Caco-2 (cell line): ENCODE results near the gene SLC38A2. TPM values are rescaled to one million over a fixed set of nuclear protein-coding genes. Genes with fewer than 3 reads are reported as not detected.

ENCODE experiments used
- BruUV-seq: library from RNA; stranded (reverse); fragments of 400-500 nt; replicated peaks from 2 replicates; lab custom pipeline; 2021; lab: Mats Ljungman, UMichigan
- CTCF ChIA-PET: fragments of 300-600 bp; sonication (Branson Sonifier 250); formaldehyde crosslinking; loops from one replicate; lab custom pipeline; 2022; ENCODE audit warnings: antibody characterized with exemption; lab: Charles Lee
- POLR2A ChIA-PET: fragments of 300-600 bp; sonication (Branson Sonifier 250); formaldehyde crosslinking; loops from one replicate; lab custom pipeline; 2022; ENCODE audit warnings: antibody characterized with exemption; lab: Charles Lee
- DNase-seq, 2 experiments: peaks; one replicate each; pipeline versions ENCODE4 v3.0.0 to v3.0.0-alpha.2; 2020 to 2022
- H3K27me3 ChIP-seq: replicated peaks from 2 replicates; pipeline ENCODE4 v1.6.0; 2011; ENCODE audit warnings: low read length; ENCODE audit not compliant: control insufficient read depth, insufficient read depth
- H3K36me3 ChIP-seq: 2 replicates; pipeline ENCODE4 v1.5.1; 2011; ENCODE audit warnings: low read length; ENCODE audit not compliant: control insufficient read depth, insufficient read depth
- H3K4me1 ChIP-seq: fragments of 250-450 bp; sonication (Bioruptor Pico); 2 replicates; pipeline ENCODE4 v1.5.1; 2020; ENCODE audit warnings: mild to moderate bottlenecking
- H3K4me3 ChIP-seq: 2 replicates; pipeline ENCODE4 v1.5.1; 2011; ENCODE audit warnings: low read depth, mild to moderate bottlenecking, control low read depth, low read length
- H3K9me3 ChIP-seq: fragments of 250-450 bp; sonication (Bioruptor Pico); 2 replicates; pipeline ENCODE4 v1.5.1; 2020; ENCODE audit warnings: mild to moderate bottlenecking, moderate library complexity
- H3K27ac Mint-ChIP-seq: one replicate; pipeline ENCODE4 v1.8.0; 2022; ENCODE audit warnings: mixed read lengths; ENCODE audit not compliant: unreplicated experiment
- H3K27me3 Mint-ChIP-seq: one replicate; pipeline ENCODE4 v1.8.0; 2022; ENCODE audit warnings: mixed read lengths; ENCODE audit not compliant: insufficient read depth, unreplicated experiment
- H3K36me3 Mint-ChIP-seq: one replicate; pipeline ENCODE4 v1.8.0; 2022; ENCODE audit warnings: mild to moderate bottlenecking, mixed read lengths; ENCODE audit not compliant: insufficient read depth, unreplicated experiment
- H3K4me1 Mint-ChIP-seq: one replicate; pipeline ENCODE4 v1.8.0; 2022; ENCODE audit warnings: low read depth, mixed read lengths; ENCODE audit not compliant: unreplicated experiment
- H3K4me3 Mint-ChIP-seq: one replicate; pipeline ENCODE4 v1.8.0; 2022; ENCODE audit warnings: mild to moderate bottlenecking, moderate library complexity, mixed read lengths; ENCODE audit not compliant: unreplicated experiment
- H3K9me3 Mint-ChIP-seq: one replicate; pipeline ENCODE4 v1.8.0; 2022; ENCODE audit warnings: mixed read lengths; ENCODE audit not compliant: unreplicated experiment
- CTCF ChIP-seq, 2 experiments: fragments of 200-600 bp in 1 of 2; IDR thresholded peaks; 1 replicate in 1 of 2; 2 replicates in 1 of 2; pipeline versions ENCODE4 v1.5.1 to v1.8.0; 2011 to 2022; ENCODE audit warnings: antibody characterized with exemption in 1 of 2, control low read depth in 1 of 2, inconsistent platforms in 1 of 2, low read depth in 1 of 2, low read length in 1 of 2, mild to moderate bottlenecking in 1 of 2, moderate library complexity in 1 of 2; ENCODE audit not compliant: insufficient read depth in 1 of 2, severe bottlenecking in 1 of 2, unreplicated experiment in 1 of 2
- intact Hi-C: fragments of 100-400 bp; cut with micrococcal nuclease; formaldehyde crosslinking; loops from one replicate; pipeline ENCODE4 v1.10.0; 2022; ENCODE audit not compliant: unreplicated experiment
- total RNA-seq: library from RNA; stranded (reverse); gene quantifications from 2 replicates; pipeline ENCODE4 v1.2.3, GENCODE V29; 2022

SLC38A2 gene
- total RNA-seq, 1 experiment from 2014 or later = 331 TPM

- no peaks in the 10 kb centered on the region for H3K36me3 Mint-ChIP-seq
- BruUV-seq = no TSS peak
- no peaks in the 10 kb centered on the region for H3K36me3 ChIP-seq
- no peak overlapping the region for H3K27ac Mint-ChIP-seq
- CTCF ChIA-PET = no interaction called here
- no peaks in the 10 kb centered on the region for H3K27me3 ChIP-seq
- no peaks in the 10 kb centered on the region for H3K9me3 Mint-ChIP-seq
- H3K4me3 Mint-ChIP-seq = no peak overlapping the region
- intact Hi-C loops = no loop called here
- H3K4me1 Mint-ChIP-seq = peaks cover 3% of the 10 kb centered on the region
- H3K4me3 ChIP-seq = no peak overlapping the region
- no peaks in the 10 kb centered on the region for H3K27me3 Mint-ChIP-seq
- no peak for TF ChIP-seq CTCF (IDR thresholded peaks at IDR 0.05; ENCODE audit: insufficient read depth in 1 of 2, low read depth in 1 of 2, low read length in 1 of 2, severe bottlenecking in 1 of 2, unreplicated experiment in 1 of 2)
- POLR2A ChIA-PET = no interaction called here
- no peak for DNase-seq
- H3K9me3 ChIP-seq = no peaks in the 10 kb centered on the region
- no peaks in the 10 kb centered on the region for H3K4me1 ChIP-seq
These were observed 35.9 kb upstream of the SLC38A2 start for GRCh38 chr12:46408441-46408840.

- no peak overlapping the region for H3K4me3 ChIP-seq
- H3K4me3 Mint-ChIP-seq = no peak overlapping the region
- H3K27me3 ChIP-seq = no peaks in the 10 kb centered on the region
- H3K27me3 Mint-ChIP-seq = no peaks in the 10 kb centered on the region
- POLR2A ChIA-PET = no interaction called here
- TF ChIP-seq CTCF (IDR thresholded peaks at IDR 0.05; ENCODE audit: insufficient read depth in 1 of 2, low read depth in 1 of 2, low read length in 1 of 2, severe bottlenecking in 1 of 2, unreplicated experiment in 1 of 2) = no peak
- CTCF ChIA-PET = interaction anchor here (0.7 kb wide), 1 partner anchor 24 kb away, joined by 3 read pairs; no protein-coding TSS in a partner anchor
- H3K4me1 ChIP-seq = no peaks in the 10 kb centered on the region
- no peak for DNase-seq
- H3K27ac Mint-ChIP-seq = no peak overlapping the region
- intact Hi-C loops = no loop called here
- no peaks in the 10 kb centered on the region for H3K9me3 ChIP-seq
- no peaks in the 10 kb centered on the region for H3K36me3 ChIP-seq
- H3K36me3 Mint-ChIP-seq = no peaks in the 10 kb centered on the region
- no peaks in the 10 kb centered on the region for H3K4me1 Mint-ChIP-seq
- BruUV-seq = no TSS peak
- H3K9me3 Mint-ChIP-seq = no peaks in the 10 kb centered on the region
These were observed 34.8 kb upstream of the SLC38A2 start for GRCh38 chr12:46407361-46407760.

- Histone ChIP-seq H3K27me3 (no peaks in the 10 kb centered on the region), H3K4me3 (no peak overlapping the region), H3K36me3 (no peaks in the 10 kb centered on the region), H3K4me1 (no peaks in the 10 kb centered on the region), H3K9me3 (no peaks in the 10 kb centered on the region)
- Mint-ChIP-seq H3K36me3 (no peaks in the 10 kb centered on the region), H3K4me3 (no peak overlapping the region), H3K27ac (no peak overlapping the region), H3K9me3 (no peaks in the 10 kb centered on the region), H3K27me3 (no peaks in the 10 kb centered on the region), H3K4me1 (no peaks in the 10 kb centered on the region)
- intact Hi-C loops = no loop called here
- BruUV-seq = no TSS peak
- no peak for DNase-seq
- CTCF ChIA-PET = no interaction called here
- no peak for TF ChIP-seq CTCF (IDR thresholded peaks at IDR 0.05; ENCODE audit: insufficient read depth in 1 of 2, low read depth in 1 of 2, low read length in 1 of 2, severe bottlenecking in 1 of 2, unreplicated experiment in 1 of 2)
- POLR2A ChIA-PET = no interaction called here
These were observed 33.9 kb upstream of the SLC38A2 start for GRCh38 chr12:46406352-46407027.
